ENCODE results near the gene LDLRAD4.

The LDLRAD4 gene

GRCh38 chr18:13500227-13500865 lies 281.8 kb downstream of the LDLRAD4 start:
- peak; percentile 6 for DNase-seq

- DNase-seq = no peak
These were observed 282.4 kb downstream of the LDLRAD4 start for GRCh38 chr18:13500869-13501542.

GRCh38 chr18:13501543-13501887 lies 283.0 kb downstream of the LDLRAD4 start:
- no peak for DNase-seq

- DNase-seq = no peak
These were observed 283.3 kb downstream of the LDLRAD4 start for GRCh38 chr18:13501891-13502290.

GRCh38 chr18:13502585-13502984 lies 284.0 kb downstream of the LDLRAD4 start:
- DNase-seq = no peak

GRCh38 chr18:13503836-13504235 lies 285.3 kb downstream of the LDLRAD4 start:
- DNase-seq = no peak

GRCh38 chr18:13505780-13506345 lies 287.3 kb downstream of the LDLRAD4 start:
- no peak for DNase-seq

GRCh38 chr18:13510594-13510993 lies 292.0 kb downstream of the LDLRAD4 start:
- DNase-seq = no peak

GRCh38 chr18:13511961-13512577 lies 293.5 kb downstream of the LDLRAD4 start:
- no peak for DNase-seq

- DNase-seq = no peak
These were observed 294.5 kb downstream of the LDLRAD4 start for GRCh38 chr18:13513021-13513420.

GRCh38 chr18:13513481-13513880 lies 294.9 kb downstream of the LDLRAD4 start:
- DNase-seq = no peak

- no peak for DNase-seq
These were observed 296.0 kb downstream of the LDLRAD4 start for GRCh38 chr18:13514558-13514957.

GRCh38 chr18:13516855-13517254 lies 298.3 kb downstream of the LDLRAD4 start:
- no peak for DNase-seq

GRCh38 chr18:13517369-13517768 lies 298.8 kb downstream of the LDLRAD4 start:
- no peak for DNase-seq

- no peak for DNase-seq
These were observed 299.8 kb downstream of the LDLRAD4 start for GRCh38 chr18:13518382-13518781.

- no peak for DNase-seq
These were observed 301.7 kb downstream of the LDLRAD4 start for GRCh38 chr18:13520306-13520705.

GRCh38 chr18:13520741-13521140 lies 302.2 kb downstream of the LDLRAD4 start:
- DNase-seq = no peak

GRCh38 chr18:13521418-13521817 lies 302.9 kb downstream of the LDLRAD4 start:
- no peak for DNase-seq

GRCh38 chr18:13522256-13522655 lies 303.7 kb downstream of the LDLRAD4 start:
- no peak for DNase-seq

GRCh38 chr18:13522861-13523660 lies 304.5 kb downstream of the LDLRAD4 start:
- DNase-seq = no peak

GRCh38 chr18:13524054-13524453 lies 305.5 kb downstream of the LDLRAD4 start:
- DNase-seq = no peak

- no peak for DNase-seq
These were observed 306.3 kb downstream of the LDLRAD4 start for GRCh38 chr18:13524811-13525210.

- DNase-seq = no peak
These were observed 306.9 kb downstream of the LDLRAD4 start for GRCh38 chr18:13525381-13526029.

Measured in T1000 (cell line).